H1 (cell line): ENCODE results near the gene SLC37A1. TPM values are rescaled to one million over a fixed set of nuclear protein-coding genes. Genes with fewer than 3 reads are reported as not detected.

Source experiments
- CTCF ChIA-PET: fragments of 300-600 bp; sonication (Branson Sonifier 250); formaldehyde crosslinking; loops from one replicate; lab custom pipeline; 2021; ENCODE audit not compliant: partially characterized antibody; lab: Charles Lee
- POLR2A ChIA-PET: fragments of 300-600 bp; sonication (Branson Sonifier 250); formaldehyde crosslinking; loops from one replicate; lab custom pipeline; 2021; ENCODE audit warnings: inconsistent platforms; ENCODE audit not compliant: partially characterized antibody; lab: Charles Lee
- DNase-seq, 2 experiments: peaks; one replicate each; pipeline versions ENCODE4 v3.0.0 to v3.0.0-alpha.2; 2010 to 2022; ENCODE audit warnings: low spot score in 2 of 2, low read depth in 1 of 2, mixed read lengths in 1 of 2
- FAIRE-seq: peaks from 2 replicates; lab custom pipeline; 2011; peaks lifted over from hg19 to GRCh38; lab: Jason Lieb, UNC
- H2AFZ ChIP-seq: 2 replicates; pipeline ENCODE4 v1.8.1; 2012; ENCODE audit warnings: low read length, inconsistent platforms
- H2AK5ac ChIP-seq: 2 replicates; pipeline ENCODE4 v1.6.1; 2013; ENCODE audit warnings: low read depth, low read length
- H2BK120ac ChIP-seq: replicated peaks from 2 replicates; pipeline ENCODE3; 2013; ENCODE audit warnings: low read depth, low read length, inconsistent platforms
- H2BK12ac ChIP-seq: 2 replicates; pipeline ENCODE4 v1.6.1; 2013; ENCODE audit warnings: low read depth, low read length
- H2BK15ac ChIP-seq: 2 replicates; pipeline ENCODE4 v1.6.1; 2013; ENCODE audit warnings: low read length
- H2BK20ac ChIP-seq: 2 replicates; pipeline ENCODE4 v1.6.1; 2013; ENCODE audit warnings: low read length
- H2BK5ac ChIP-seq: 2 replicates; pipeline ENCODE4 v1.6.1; 2013; ENCODE audit warnings: low read depth, low read length
- H3K14ac ChIP-seq: 2 replicates; pipeline ENCODE4 v1.6.1; 2013; ENCODE audit warnings: inconsistent platforms; ENCODE audit not compliant: insufficient read length
- H3K18ac ChIP-seq: 2 replicates; pipeline ENCODE4 v1.6.1; 2013; ENCODE audit warnings: low read length; ENCODE audit errors: extremely low read depth
- H3K23ac ChIP-seq: 2 replicates; pipeline ENCODE4 v1.6.1; 2013; ENCODE audit warnings: inconsistent platforms; ENCODE audit not compliant: insufficient read length
- H3K23me2 ChIP-seq: 2 replicates; pipeline ENCODE4 v1.6.1; 2013; ENCODE audit warnings: low read depth, low read length
- H3K27ac ChIP-seq: 2 replicates; pipeline ENCODE4 v1.6.1; 2011; ENCODE audit warnings: low read depth, low read length, inconsistent platforms
- H3K27me3 ChIP-seq, 4 experiments: replicated peaks in 1 of 4; 1 replicate in 1 of 4; 2 replicates in 3 of 4; pipeline versions ENCODE4 v1.6.1 to v1.8.1; 2011 to 2013; ENCODE audit warnings: low read length in 3 of 4, mild to moderate bottlenecking in 3 of 4, inconsistent platforms in 2 of 4, mixed read lengths in 2 of 4, moderate library complexity in 1 of 4; ENCODE audit not compliant: control insufficient read depth in 3 of 4, insufficient read depth in 3 of 4; ENCODE audit errors: extremely low read depth in 1 of 4
- H3K36me3 ChIP-seq, 4 experiments: 2 replicates each; pipeline versions ENCODE4 v1.6.1 to v1.8.1; 2011 to 2013; ENCODE audit warnings: mild to moderate bottlenecking in 4 of 4, low read length in 3 of 4, moderate library complexity in 2 of 4, control low read depth in 1 of 4, inconsistent platforms in 1 of 4; ENCODE audit not compliant: insufficient read depth in 4 of 4, control insufficient read depth in 2 of 4
- H3K4ac ChIP-seq: replicated peaks from 2 replicates; pipeline ENCODE3; 2013; ENCODE audit warnings: low read length, low read depth, mixed read lengths, inconsistent platforms; ENCODE audit not compliant: insufficient read length
- H3K4me1 ChIP-seq, 4 experiments: replicated peaks in 1 of 4; 1 replicate in 1 of 4; 2 replicates in 3 of 4; pipeline versions ENCODE4 v1.6.1 to v1.8.1; 2011 to 2013; ENCODE audit warnings: low read length in 3 of 4, inconsistent platforms in 2 of 4, mixed read lengths in 1 of 4; ENCODE audit not compliant: insufficient read depth in 4 of 4, control insufficient read depth in 3 of 4
- H3K4me2 ChIP-seq, 2 experiments: 2 replicates each; pipeline versions ENCODE4 v1.6.1 to v1.8.1; 2011 to 2013; ENCODE audit warnings: low read depth in 2 of 2, low read length in 2 of 2, control low read depth in 1 of 2, inconsistent platforms in 1 of 2, mild to moderate bottlenecking in 1 of 2; ENCODE audit not compliant: insufficient read depth in 1 of 2
- H3K4me3 ChIP-seq, 4 experiments: fragments of 200-600, 300-600 bp in 1 of 4; sonication (generic), shearing (Covaris generic), sonication (Bioruptor Twin) in 1 of 4; 2 replicates each; pipeline versions ENCODE4 v1.5.1 to v1.8.1; 2011 to 2016; ENCODE audit warnings: low read length in 4 of 4, low read depth in 3 of 4, control low read depth in 2 of 4, inconsistent platforms in 2 of 4, mild to moderate bottlenecking in 2 of 4, mixed read lengths in 1 of 4, moderate library complexity in 1 of 4; ENCODE audit not compliant: insufficient read depth in 2 of 4; ENCODE audit errors: extremely low read depth in 1 of 4
- H3K56ac ChIP-seq: replicated peaks from 2 replicates; pipeline ENCODE3; 2013; ENCODE audit warnings: low read depth, mild to moderate bottlenecking, mixed read lengths, low read length, inconsistent platforms; ENCODE audit not compliant: insufficient read length
- H3K79me1 ChIP-seq: 2 replicates; pipeline ENCODE4 v1.6.1; 2013; ENCODE audit warnings: low read depth, low read length, control low read depth
- H3K79me2 ChIP-seq, 2 experiments: 2 replicates each; pipeline versions ENCODE4 v1.6.1 to v1.8.1; 2012 to 2013; ENCODE audit warnings: low read length in 2 of 2, mild to moderate bottlenecking in 2 of 2, inconsistent platforms in 1 of 2; ENCODE audit not compliant: insufficient read depth in 2 of 2, control insufficient read depth in 1 of 2
- H3K9ac ChIP-seq, 4 experiments: replicated peaks in 1 of 4; 1 replicate in 1 of 4; 2 replicates in 3 of 4; pipeline versions ENCODE4 v1.6.1 to v1.8.1; 2011 to 2013; ENCODE audit warnings: low read depth in 3 of 4, low read length in 3 of 4, control low read depth in 2 of 4, mild to moderate bottlenecking in 2 of 4, moderate library complexity in 2 of 4, inconsistent platforms in 1 of 4; ENCODE audit errors: extremely low read depth in 1 of 4
- H3K9me3 ChIP-seq, 2 experiments: 2 replicates each; pipeline versions ENCODE4 v1.6.1 to v1.8.1; 2012 to 2013; ENCODE audit warnings: mild to moderate bottlenecking in 2 of 2, moderate library complexity in 2 of 2, control low read depth in 1 of 2, inconsistent platforms in 1 of 2, low read depth in 1 of 2, low read length in 1 of 2, mixed read lengths in 1 of 2; ENCODE audit not compliant: insufficient read depth in 2 of 2
- H4K20me1 ChIP-seq, 2 experiments: replicated peaks in 1 of 2; 2 replicates each; pipeline versions ENCODE3 to v1.8.1; 2011 to 2013; ENCODE audit warnings: inconsistent platforms in 2 of 2, low read length in 2 of 2, mild to moderate bottlenecking in 1 of 2; ENCODE audit not compliant: insufficient read depth in 2 of 2, control insufficient read depth in 1 of 2
- H4K5ac ChIP-seq: 2 replicates; pipeline ENCODE4 v1.6.1; 2013; ENCODE audit warnings: low read length, low read depth, mixed read lengths, inconsistent platforms; ENCODE audit not compliant: insufficient read length
- H4K8ac ChIP-seq: 2 replicates; pipeline ENCODE4 v1.8.0; 2013; ENCODE audit warnings: mild to moderate bottlenecking, moderate library complexity, low read length, inconsistent platforms; ENCODE audit not compliant: insufficient read depth; ENCODE audit errors: extremely low read depth
- H4K91ac ChIP-seq: replicated peaks from 2 replicates; pipeline ENCODE3; 2013; ENCODE audit warnings: low read length, mixed read lengths, inconsistent platforms; ENCODE audit not compliant: insufficient read length
- FOSL1 ChIP-seq: IDR thresholded peaks from 2 replicates; pipeline ENCODE4 v1.6.1; 2011; ENCODE audit warnings: mild to moderate bottlenecking, low read depth, low read length, moderate library complexity; ENCODE audit not compliant: insufficient read depth
- JUN ChIP-seq: IDR thresholded peaks from 2 replicates; pipeline ENCODE4 v1.6.1; 2011; ENCODE audit warnings: low read depth, mild to moderate bottlenecking, improper control_type of control experiment, low read length
- RBBP5 ChIP-seq: IDR thresholded peaks from 2 replicates; pipeline ENCODE4 v1.7.1; 2012; ENCODE audit warnings: low read depth, mild to moderate bottlenecking, inconsistent platforms, low read length, moderate library complexity, borderline replicate concordance
- USF2 ChIP-seq: IDR thresholded peaks from 2 replicates; pipeline ENCODE4 v1.6.1; 2011; ENCODE audit warnings: low read length, improper control_type of control experiment
- YY1 ChIP-seq: IDR thresholded peaks from 2 replicates; pipeline ENCODE4 v1.6.1; 2011; ENCODE audit warnings: low read depth, mild to moderate bottlenecking, low read length
- WGBS, 2 experiments: shearing (Covaris generic) in 1 of 2; methylation state at CpG; one replicate each; pipeline versions ENCODE4 v1.1.6 to v1.1.7; 2013 to 2015; ENCODE audit warnings: low lambda C conversion rate in 2 of 2, mixed read lengths in 2 of 2, inconsistent platforms in 1 of 2, low coverage in 1 of 2, missing lambda C conversion rate in 1 of 2; ENCODE audit not compliant: insufficient replicate concordance in 2 of 2, insufficient coverage in 1 of 2, insufficient read length in 1 of 2; ENCODE audit errors: extremely low coverage in 1 of 2, missing lambda C conversion rate in 1 of 2; 5-methylcytosine and 5-hydroxymethylcytosine counted together
- polyA plus RNA-seq, 7 experiments: library from polyadenylated mRNA; depleted of rRNA in 3 of 7; stranded (reverse) in 5 of 7; unstranded in 2 of 7; fragments of >200 nt in 5 of 7; fragments of 200-250 nt in 2 of 7; gene quantifications; 1 replicate in 5 of 7; 2 replicates in 1 of 7; 4 replicates in 1 of 7; pipeline versions ENCODE4 v1.2.1 to v1.2.3, GENCODE V29; 2011 to 2013; ENCODE audit warnings: missing spikeins in 2 of 7, mixed read lengths in 2 of 7
- total RNA-seq: library from RNA; stranded (reverse); fragmentation: NEBNext Ultra II Directional; extraction: Animal tissue kit (Norgen Biotek cat#: 25700); gene quantifications from 2 replicates; pipeline ENCODE4 v1.2.1, GENCODE V29; 2021

Gene SLC37A1
- total and polyA plus RNA-seq, 2 of the 8 experiments (the other 6 are each of a cell fraction or from before 2014, with no cell fraction given): 15.6 to 30.9 TPM

DNA sequence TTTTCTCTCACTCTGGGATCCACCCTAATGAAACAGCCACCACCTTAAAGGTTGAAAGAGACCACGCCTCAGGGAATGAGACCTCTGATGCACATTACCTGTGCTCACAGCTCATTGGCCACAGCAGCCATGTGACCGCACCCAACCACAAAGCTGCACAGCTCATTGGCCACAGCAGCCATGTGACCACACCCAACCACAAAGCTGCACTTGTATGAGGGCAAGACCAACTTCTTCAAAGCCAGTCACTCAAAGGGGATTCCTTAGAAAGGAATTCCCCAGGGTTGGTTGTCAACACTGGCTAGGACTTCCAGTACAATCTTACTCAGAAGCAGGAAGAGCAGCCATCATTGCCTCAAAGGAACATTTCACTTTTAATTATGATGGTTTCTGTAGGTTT is 96.2 kb downstream of the SLC37A1 start:
- Histone ChIP-seq H3K79me2 (no peaks in the 10 kb centered on the region), H3K14ac (no peak overlapping the region), H3K4me3 (no peak overlapping the region), H2BK12ac (no peak overlapping the region), H2BK5ac (no peak overlapping the region), H4K5ac (no peak overlapping the region), H3K4me2 (no peak overlapping the region), H3K18ac (no peak overlapping the region), H3K23ac (no peak overlapping the region), H3K27me3 (peaks cover 0 to 2% (median under 1%) of the 10 kb centered on the region in 4 experiments; a peak in 2 of 7 replicates), H3K9me3 (no peaks in the 10 kb centered on the region), H2AFZ (no peak overlapping the region), H4K8ac (no peak overlapping the region), H3K9ac (no peak overlapping the region), H3K27ac (no peak overlapping the region), H4K20me1 (no peaks in the 10 kb centered on the region), H3K79me1 (no peaks in the 10 kb centered on the region), H2BK20ac (no peak overlapping the region), H3K23me2 (no peaks in the 10 kb centered on the region), H4K91ac (no peak overlapping the region), H2BK15ac (no peak overlapping the region), H2AK5ac (no peak overlapping the region), H3K4me1 (no peaks in the 10 kb centered on the region), H3K56ac (no peak overlapping the region), H3K4ac (no peak overlapping the region), H2BK120ac (no peak overlapping the region), H3K36me3 (no peaks in the 10 kb centered on the region)
- ChIA-PET POLR2A (interaction anchor here (0.7 kb wide), 1 partner anchor 12 kb away, joined by 3 read pairs; no protein-coding TSS in a partner anchor), CTCF (no interaction called here)
- WGBS, 2 experiments: 98% methylated on average over 2 of the region's 2 CpGs; no CpG with 5 or more reads in 1 of the 2 experiments
- DNase-seq: no peak
- TF ChIP-seq USF2: peak; percentile 62; the same call in 1 of the 2 replicates
- TF ChIP-seq FOSL1: no peak
- no peak for TF ChIP-seq JUN
- TF ChIP-seq RBBP5: no peak
- no peak for TF ChIP-seq YY1
- no peak for FAIRE-seq
